ENCODE measurements around the gene ADAMTSL3.
"Not testable (repeated sequence)": the region's sequence is repeated elsewhere in the genome, so short reads cannot be mapped to it uniquely, and the experiment has no call there.

The ADAMTSL3 gene

GRCh38 chr15:83699028-83699427 is 45.1 kb downstream of the ADAMTSL3 start:
- no peak for ATAC-seq (ENCODE audit: low read depth)
- Mint-ChIP-seq H3K4me3 (no peak overlapping the region), H3K4me1 (no peaks in the 10 kb centered on the region), H3K27ac (no peak overlapping the region), H3K9me3 (peaks cover 5% of the 10 kb centered on the region), H3K27me3 (peaks cover 5% of the 10 kb centered on the region), H3K36me3 (no peaks in the 10 kb centered on the region)
- DNase-seq (ENCODE audit: low spot score in 2 of 2): no peak

DNA sequence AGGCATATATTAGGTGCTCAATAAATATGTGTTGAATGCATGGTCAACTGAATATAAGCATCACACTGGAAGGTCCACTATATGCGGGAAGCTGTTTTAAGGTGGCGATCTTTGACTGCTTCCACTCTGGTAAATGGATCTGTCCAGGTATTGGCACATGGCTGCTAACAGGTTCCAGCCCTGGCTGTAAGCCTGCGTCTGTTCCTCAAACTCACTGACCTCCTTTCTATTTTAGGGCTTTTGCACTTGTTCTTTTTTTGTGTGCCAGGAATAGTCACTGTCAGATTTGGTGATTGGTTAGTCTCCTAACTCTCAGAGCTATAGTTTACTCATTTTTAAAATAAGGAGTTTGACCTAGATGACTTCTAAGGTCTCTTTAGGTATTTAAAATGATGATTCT is 46.2 kb downstream of the ADAMTSL3 start:
- Mint-ChIP-seq H3K9me3 (peaks cover 1% of the 10 kb centered on the region), H3K4me3 (no peak overlapping the region), H3K4me1 (no peaks in the 10 kb centered on the region), H3K36me3 (no peaks in the 10 kb centered on the region), H3K27ac (no peak overlapping the region), H3K27me3 (peaks cover 5% of the 10 kb centered on the region)
- DNase-seq (ENCODE audit: low spot score in 2 of 2) (no peak), ATAC-seq (ENCODE audit: low read depth) (no peak)

- H3K4me3 Mint-ChIP-seq; H3K27me3 Mint-ChIP-seq; DNase-seq (ENCODE audit: low spot score in 2 of 2); H3K27ac Mint-ChIP-seq; H3K36me3 Mint-ChIP-seq; H3K4me1 Mint-ChIP-seq; H3K9me3 Mint-ChIP-seq; ATAC-seq (ENCODE audit: low read depth): not testable (repeated sequence)
Measured at GRCh38 chr15:83702314-83702713, 48.4 kb downstream of the ADAMTSL3 start.

- DNase-seq (ENCODE audit: low spot score in 2 of 2) (no peak), ATAC-seq (ENCODE audit: low read depth) (no peak)
- Mint-ChIP-seq H3K4me3 (no peak overlapping the region), H3K4me1 (no peaks in the 10 kb centered on the region), H3K27ac (no peak overlapping the region), H3K36me3 (no peaks in the 10 kb centered on the region), H3K9me3 (no peaks in the 10 kb centered on the region), H3K27me3 (peaks cover 2% of the 10 kb centered on the region)
Measured at GRCh38 chr15:83708328-83708727, 54.4 kb downstream of the ADAMTSL3 start.

- DNase-seq (ENCODE audit: low spot score in 2 of 2) (no peak), ATAC-seq (ENCODE audit: low read depth) (no peak)
- no peaks in the 10 kb centered on the region for H3K36me3 Mint-ChIP-seq
- H3K4me3 Mint-ChIP-seq: no peak overlapping the region
- H3K27me3 Mint-ChIP-seq: peaks cover 2% of the 10 kb centered on the region
- H3K4me1 Mint-ChIP-seq: no peaks in the 10 kb centered on the region
- H3K27ac Mint-ChIP-seq: no peak overlapping the region
- no peaks in the 10 kb centered on the region for H3K9me3 Mint-ChIP-seq
Measured at GRCh38 chr15:83709241-83709640, 55.3 kb downstream of the ADAMTSL3 start.

- no peak for DNase-seq (ENCODE audit: low spot score in 2 of 2)
- H3K4me1 Mint-ChIP-seq: no peaks in the 10 kb centered on the region
- no peak overlapping the region for H3K27ac Mint-ChIP-seq
- H3K4me3 Mint-ChIP-seq: no peak overlapping the region
- peaks cover 2% of the 10 kb centered on the region for H3K9me3 Mint-ChIP-seq
- ATAC-seq (ENCODE audit: low read depth): no peak
- H3K36me3 Mint-ChIP-seq: no peaks in the 10 kb centered on the region
- H3K27me3 Mint-ChIP-seq: peaks cover 2% of the 10 kb centered on the region
Measured at GRCh38 chr15:83709811-83710210, 55.9 kb downstream of the ADAMTSL3 start.

- no peak for DNase-seq (ENCODE audit: low spot score in 2 of 2)
- H3K27ac Mint-ChIP-seq: no peak overlapping the region
- H3K9me3 Mint-ChIP-seq: peaks cover 2% of the 10 kb centered on the region
- no peak for ATAC-seq (ENCODE audit: low read depth)
- H3K27me3 Mint-ChIP-seq: peaks cover under 1% of the 10 kb centered on the region
- H3K4me3 Mint-ChIP-seq: no peak overlapping the region
- H3K4me1 Mint-ChIP-seq: no peaks in the 10 kb centered on the region
- H3K36me3 Mint-ChIP-seq: no peaks in the 10 kb centered on the region
Measured at GRCh38 chr15:83710452-83710851, 56.5 kb downstream of the ADAMTSL3 start.

- H3K9me3 Mint-ChIP-seq: peaks cover 2% of the 10 kb centered on the region
- no peak overlapping the region for H3K27ac Mint-ChIP-seq
- H3K4me1 Mint-ChIP-seq: no peaks in the 10 kb centered on the region
- no peaks in the 10 kb centered on the region for H3K36me3 Mint-ChIP-seq
- H3K4me3 Mint-ChIP-seq: no peak overlapping the region
- no peak for DNase-seq (ENCODE audit: low spot score in 2 of 2)
- no peaks in the 10 kb centered on the region for H3K27me3 Mint-ChIP-seq
- no peak for ATAC-seq (ENCODE audit: low read depth)
Measured at GRCh38 chr15:83711236-83711635, 57.3 kb downstream of the ADAMTSL3 start.

- ATAC-seq (ENCODE audit: low read depth) (no peak), DNase-seq (ENCODE audit: low spot score in 2 of 2) (no peak)
- Mint-ChIP-seq H3K9me3 (peaks cover 2% of the 10 kb centered on the region), H3K4me1 (no peaks in the 10 kb centered on the region), H3K27me3 (no peaks in the 10 kb centered on the region), H3K36me3 (no peaks in the 10 kb centered on the region), H3K4me3 (no peak overlapping the region), H3K27ac (no peak overlapping the region)
Measured at GRCh38 chr15:83713242-83713641, 59.3 kb downstream of the ADAMTSL3 start.

- Mint-ChIP-seq H3K27ac (no peak overlapping the region), H3K27me3 (no peaks in the 10 kb centered on the region), H3K9me3 (peaks cover 2% of the 10 kb centered on the region), H3K36me3 (no peaks in the 10 kb centered on the region), H3K4me1 (no peaks in the 10 kb centered on the region), H3K4me3 (no peak overlapping the region)
- DNase-seq (ENCODE audit: low spot score in 2 of 2) (no peak), ATAC-seq (ENCODE audit: low read depth) (no peak)
Measured at GRCh38 chr15:83714939-83715628, 61.2 kb downstream of the ADAMTSL3 start.

DNA sequence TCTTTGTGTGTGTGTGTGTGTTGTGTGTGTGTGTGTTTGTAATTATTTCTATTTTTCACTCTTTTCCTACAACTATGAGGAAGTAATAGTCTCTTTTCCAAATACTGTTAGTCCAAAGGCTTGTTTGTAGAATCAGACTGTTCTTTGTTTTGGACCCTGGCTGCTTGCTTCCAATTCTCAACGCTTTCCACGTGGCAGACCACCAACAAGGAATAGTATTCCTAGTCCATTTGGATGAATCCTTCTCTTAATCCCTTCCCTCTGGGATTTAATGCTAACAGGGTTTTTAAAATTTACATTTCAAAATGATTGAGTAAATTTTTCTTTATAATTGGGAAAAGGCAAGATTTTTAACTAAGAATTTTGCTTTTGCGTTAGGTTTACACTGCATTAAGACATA is 62.7 kb downstream of the ADAMTSL3 start:
- ATAC-seq (ENCODE audit: low read depth): no peak
- no peak overlapping the region for H3K27ac Mint-ChIP-seq
- no peaks in the 10 kb centered on the region for H3K4me1 Mint-ChIP-seq
- H3K36me3 Mint-ChIP-seq: no peaks in the 10 kb centered on the region
- no peak for DNase-seq (ENCODE audit: low spot score in 2 of 2)
- H3K4me3 Mint-ChIP-seq: no peak overlapping the region
- peaks cover 2% of the 10 kb centered on the region for H3K9me3 Mint-ChIP-seq
- no peaks in the 10 kb centered on the region for H3K27me3 Mint-ChIP-seq

GRCh38 chr15:83717010-83717409 is 63.1 kb downstream of the ADAMTSL3 start:
- ATAC-seq (ENCODE audit: low read depth): no peak
- H3K4me1 Mint-ChIP-seq: no peaks in the 10 kb centered on the region
- H3K9me3 Mint-ChIP-seq: peaks cover 2% of the 10 kb centered on the region
- no peak for DNase-seq (ENCODE audit: low spot score in 2 of 2)
- no peaks in the 10 kb centered on the region for H3K27me3 Mint-ChIP-seq
- no peak overlapping the region for H3K4me3 Mint-ChIP-seq
- no peaks in the 10 kb centered on the region for H3K36me3 Mint-ChIP-seq
- H3K27ac Mint-ChIP-seq: no peak overlapping the region

GRCh38 chr15:83720468-83720867 is 66.5 kb downstream of the ADAMTSL3 start:
- H3K4me1 Mint-ChIP-seq: no peaks in the 10 kb centered on the region
- peaks cover under 1% of the 10 kb centered on the region for H3K9me3 Mint-ChIP-seq
- H3K4me3 Mint-ChIP-seq: no peak overlapping the region
- ATAC-seq (ENCODE audit: low read depth) (no peak), DNase-seq (ENCODE audit: low spot score in 2 of 2) (no peak)
- H3K27me3 Mint-ChIP-seq: no peaks in the 10 kb centered on the region
- H3K36me3 Mint-ChIP-seq: no peaks in the 10 kb centered on the region
- H3K27ac Mint-ChIP-seq: no peak overlapping the region

DNA sequence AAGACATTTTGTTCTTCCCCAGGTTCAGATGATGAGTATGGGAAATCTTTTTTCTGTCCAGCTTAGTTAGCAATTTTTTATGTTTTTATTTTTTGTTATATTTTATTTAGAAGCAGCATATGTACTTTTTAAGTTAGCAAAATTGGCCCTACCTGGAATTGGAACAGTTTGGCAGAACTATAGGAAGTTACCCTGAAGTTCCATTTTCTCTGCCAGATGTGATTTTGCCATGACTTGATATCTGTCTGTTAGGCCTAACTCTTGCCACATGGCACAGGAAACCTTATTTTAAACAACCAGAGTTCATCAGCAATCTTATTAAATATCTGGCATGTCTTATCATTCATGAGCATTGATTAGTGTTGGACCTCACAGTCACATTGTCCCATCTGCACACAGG is 67.1 kb downstream of the ADAMTSL3 start:
- H3K9me3 Mint-ChIP-seq: peaks cover 2% of the 10 kb centered on the region
- H3K4me3 Mint-ChIP-seq: no peak overlapping the region
- H3K36me3 Mint-ChIP-seq: no peaks in the 10 kb centered on the region
- H3K27me3 Mint-ChIP-seq: no peaks in the 10 kb centered on the region
- no peaks in the 10 kb centered on the region for H3K4me1 Mint-ChIP-seq
- ATAC-seq (ENCODE audit: low read depth): no peak
- H3K27ac Mint-ChIP-seq: no peak overlapping the region
- no peak for DNase-seq (ENCODE audit: low spot score in 2 of 2)

DNA sequence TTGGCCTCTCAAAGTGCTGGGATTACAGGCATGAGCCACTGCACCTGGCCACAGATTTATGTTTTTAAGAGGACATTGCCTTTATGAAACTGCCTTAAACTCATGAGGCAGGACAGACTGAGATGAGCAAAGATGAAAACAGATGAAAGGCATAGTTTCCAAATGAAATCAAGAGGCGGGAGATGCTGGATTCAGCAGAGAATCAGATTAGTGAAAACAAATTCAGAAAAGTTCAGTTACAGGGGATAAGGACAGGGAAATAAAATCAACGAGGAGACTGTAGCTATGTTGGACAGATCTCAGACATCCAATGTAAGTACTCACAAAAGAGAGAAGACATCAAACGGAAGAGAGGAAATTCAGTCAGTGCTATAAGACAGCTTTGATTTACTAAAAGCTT is 68.1 kb downstream of the ADAMTSL3 start:
- H3K27me3 Mint-ChIP-seq: no peaks in the 10 kb centered on the region
- no peak for DNase-seq (ENCODE audit: low spot score in 2 of 2)
- H3K36me3 Mint-ChIP-seq: no peaks in the 10 kb centered on the region
- H3K9me3 Mint-ChIP-seq: peaks cover 6% of the 10 kb centered on the region
- no peak overlapping the region for H3K4me3 Mint-ChIP-seq
- H3K4me1 Mint-ChIP-seq: no peaks in the 10 kb centered on the region
- no peak for ATAC-seq (ENCODE audit: low read depth)
- no peak overlapping the region for H3K27ac Mint-ChIP-seq
